Neuronal stem cell (in vitro differentiated cells): ENCODE data around the gene FAF1.

Source experiments
- DNase-seq: peaks from one replicate; pipeline ENCODE4 v3.0.0-alpha.2; 2013; ENCODE audit warnings: low spot score
- H2AFZ ChIP-seq: one replicate; pipeline ENCODE4 v1.6.1; 2013; ENCODE audit warnings: mild to moderate bottlenecking, low read length, inconsistent platforms
- H2AK5ac ChIP-seq: 2 replicates; pipeline ENCODE4 v1.6.1; 2013; ENCODE audit warnings: low read depth, mild to moderate bottlenecking, inconsistent platforms, low read length, moderate library complexity, mixed read lengths
- H2BK120ac ChIP-seq: 2 replicates; pipeline ENCODE4 v1.6.1; 2013; ENCODE audit warnings: low read depth, mild to moderate bottlenecking, inconsistent platforms, low read length, moderate library complexity, mixed read lengths
- H2BK12ac ChIP-seq: one replicate; pipeline ENCODE4 v1.6.1; 2013; ENCODE audit warnings: low read length, inconsistent platforms
- H2BK15ac ChIP-seq: 2 replicates; pipeline ENCODE4 v1.6.1; 2013; ENCODE audit warnings: mild to moderate bottlenecking, low read length, inconsistent platforms, mixed read lengths
- H2BK5ac ChIP-seq: one replicate; pipeline ENCODE4 v1.6.1; 2013; ENCODE audit warnings: inconsistent platforms, mild to moderate bottlenecking, low read length, moderate library complexity
- H3K14ac ChIP-seq: one replicate; pipeline ENCODE4 v1.6.1; 2013; ENCODE audit warnings: low read length, inconsistent platforms
- H3K18ac ChIP-seq: 2 replicates; pipeline ENCODE4 v1.6.1; 2013; ENCODE audit warnings: low read length, inconsistent platforms
- H3K23ac ChIP-seq: 2 replicates; pipeline ENCODE4 v1.6.1; 2013; ENCODE audit warnings: low read depth, mild to moderate bottlenecking, mixed read lengths, low read length, inconsistent platforms; ENCODE audit not compliant: poor library complexity
- H3K27ac ChIP-seq: replicated peaks from 3 replicates; pipeline ENCODE4 v1.5.1; 2013; ENCODE audit warnings: low read length, inconsistent platforms
- H3K27me3 ChIP-seq, 3 experiments: 2 replicates each; pipeline ENCODE4 v1.6.1; 2013; ENCODE audit warnings: low read length in 3 of 3, mild to moderate bottlenecking in 2 of 3, inconsistent platforms in 1 of 3, low read depth in 1 of 3, mixed read lengths in 1 of 3, moderate library complexity in 1 of 3; ENCODE audit not compliant: control insufficient read depth in 3 of 3, insufficient read depth in 3 of 3
- H3K36me3 ChIP-seq, 2 donors: replicated peaks in 1 of 2; 2 replicates each; pipeline ENCODE4 v1.6.1; 2013; ENCODE audit warnings: low read length in 2 of 2; ENCODE audit not compliant: control insufficient read depth in 2 of 2, insufficient read depth in 2 of 2
- H3K4ac ChIP-seq: 2 replicates; pipeline ENCODE4 v1.6.1; 2013; ENCODE audit warnings: inconsistent platforms, mild to moderate bottlenecking, low read length, moderate library complexity
- H3K4me1 ChIP-seq, 2 donors: 1 replicate in 1 of 2; 2 replicates in 1 of 2; pipeline ENCODE4 v1.6.1; 2013; ENCODE audit warnings: low read length in 2 of 2, low read depth in 1 of 2; ENCODE audit not compliant: control insufficient read depth in 2 of 2, insufficient read depth in 1 of 2
- H3K4me2 ChIP-seq: one replicate; pipeline ENCODE4 v1.6.1; 2013; ENCODE audit warnings: mild to moderate bottlenecking, low read length, inconsistent platforms; ENCODE audit not compliant: insufficient read depth, poor library complexity, severe bottlenecking
- H3K4me3 ChIP-seq, 2 donors: 2 replicates each; pipeline ENCODE4 v1.5.1; 2013; ENCODE audit warnings: low read length in 2 of 2, mild to moderate bottlenecking in 2 of 2, inconsistent platforms in 1 of 2, moderate library complexity in 1 of 2
- H3K79me1 ChIP-seq: one replicate; pipeline ENCODE4 v1.6.1; 2013; ENCODE audit warnings: low read depth, mild to moderate bottlenecking, inconsistent platforms, low read length, moderate library complexity
- H3K9ac ChIP-seq: one replicate; pipeline ENCODE4 v1.6.1; 2013; ENCODE audit warnings: mild to moderate bottlenecking, low read depth, low read length, inconsistent platforms; ENCODE audit not compliant: poor library complexity
- H3K9me3 ChIP-seq, 2 donors: replicated peaks in 1 of 2; 2 replicates each; pipeline versions ENCODE3 to v1.6.1; 2013; ENCODE audit warnings: low read length in 2 of 2, mild to moderate bottlenecking in 2 of 2, inconsistent platforms in 1 of 2, low read depth in 1 of 2, mixed read lengths in 1 of 2, moderate library complexity in 1 of 2; ENCODE audit not compliant: control insufficient read depth in 2 of 2, insufficient read depth in 1 of 2
- H4K8ac ChIP-seq: one replicate; pipeline ENCODE4 v1.6.1; 2013; ENCODE audit warnings: low read depth, mild to moderate bottlenecking, inconsistent platforms, low read length, moderate library complexity
- H4K91ac ChIP-seq: one replicate; pipeline ENCODE4 v1.6.1; 2013; ENCODE audit warnings: low read length, low read depth, mild to moderate bottlenecking, inconsistent platforms; ENCODE audit not compliant: poor library complexity
- WGBS, 2 donors: extraction: QIAGEN DNeasy Blood & Tissue Kit; methylation state at CpG; one replicate each; pipeline ENCODE4 v1.1.7; 2013; ENCODE audit warnings: missing lambda C conversion rate in 2 of 2, mixed read lengths in 1 of 2; ENCODE audit not compliant: insufficient read length in 2 of 2, insufficient replicate concordance in 1 of 2; ENCODE audit errors: extremely low coverage in 2 of 2; 5-methylcytosine and 5-hydroxymethylcytosine counted together

FAF1 gene

DNA sequence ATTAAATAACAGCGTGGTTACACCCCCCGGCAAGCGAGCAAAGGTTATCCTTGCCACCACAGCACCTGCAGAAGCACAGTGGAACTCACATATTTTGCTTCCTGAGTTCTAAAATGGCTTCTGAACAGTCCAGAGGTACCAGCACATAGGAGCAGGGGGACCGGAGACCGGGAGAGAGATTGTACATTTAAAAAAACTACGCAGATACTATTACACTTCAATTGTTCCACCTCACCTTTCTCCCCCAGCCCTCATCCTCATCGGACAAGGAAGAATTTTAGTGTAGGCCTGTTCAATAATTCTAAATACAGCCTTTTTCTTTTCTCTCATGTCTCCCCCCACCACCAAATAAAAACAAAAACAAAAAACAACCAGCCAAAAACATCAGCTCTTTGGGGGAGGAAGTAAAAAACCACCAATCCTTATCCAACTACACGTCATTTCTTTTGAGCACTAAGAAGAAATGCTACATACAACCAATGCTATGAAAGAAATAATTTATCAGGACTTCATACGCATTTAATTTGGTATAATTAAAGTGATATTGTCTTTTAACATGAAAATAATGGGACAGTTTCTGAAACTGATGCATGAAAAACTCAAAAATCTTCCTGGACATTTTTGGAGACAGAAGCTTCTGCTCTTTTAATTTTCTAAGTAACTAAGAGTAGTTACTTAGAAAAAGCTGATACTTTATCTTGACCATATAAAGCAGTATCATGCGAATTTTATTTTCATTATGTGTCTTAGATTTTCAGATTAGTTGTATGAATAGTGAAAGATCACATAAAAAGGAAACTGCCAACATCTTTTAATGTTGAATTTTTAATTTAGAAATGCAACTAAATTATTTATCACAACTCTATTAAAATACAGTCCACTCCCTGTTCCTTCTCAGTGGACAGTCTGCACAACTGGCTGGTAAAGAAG lies 19.1 kb upstream of the FAF1 start:
- Histone ChIP-seq H4K8ac (no peak overlapping the region), H2BK15ac (no peak overlapping the region), H3K4me3 (no peak overlapping the region), H3K14ac (no peak overlapping the region), H3K23ac (no peak overlapping the region), H3K27ac (no peak overlapping the region), H3K27me3 (peaks cover 11 to 98% (median 40%) of the 10 kb centered on the region in 3 experiments), H2BK12ac (no peak overlapping the region), H2BK120ac (no peak overlapping the region), H2AFZ (peak overlapping the region; percentile 98), H3K4me2 (no peak overlapping the region), H2BK5ac (no peak overlapping the region), H2AK5ac (no peak overlapping the region), H3K18ac (no peak overlapping the region), H3K9ac (no peak overlapping the region), H4K91ac (no peak overlapping the region), H3K4ac (no peak overlapping the region), H3K79me1 (peaks cover 2% of the 10 kb centered on the region), H3K36me3 (no peaks in the 10 kb centered on the region), H3K9me3 (no peaks in the 10 kb centered on the region), H3K4me1 (peaks cover 0 to 9% of the 10 kb centered on the region in 2 donors)
- WGBS, 2 donors = no CpG with 5 or more reads among the region's 10 CpGs
- DNase-seq = no peak

DNA sequence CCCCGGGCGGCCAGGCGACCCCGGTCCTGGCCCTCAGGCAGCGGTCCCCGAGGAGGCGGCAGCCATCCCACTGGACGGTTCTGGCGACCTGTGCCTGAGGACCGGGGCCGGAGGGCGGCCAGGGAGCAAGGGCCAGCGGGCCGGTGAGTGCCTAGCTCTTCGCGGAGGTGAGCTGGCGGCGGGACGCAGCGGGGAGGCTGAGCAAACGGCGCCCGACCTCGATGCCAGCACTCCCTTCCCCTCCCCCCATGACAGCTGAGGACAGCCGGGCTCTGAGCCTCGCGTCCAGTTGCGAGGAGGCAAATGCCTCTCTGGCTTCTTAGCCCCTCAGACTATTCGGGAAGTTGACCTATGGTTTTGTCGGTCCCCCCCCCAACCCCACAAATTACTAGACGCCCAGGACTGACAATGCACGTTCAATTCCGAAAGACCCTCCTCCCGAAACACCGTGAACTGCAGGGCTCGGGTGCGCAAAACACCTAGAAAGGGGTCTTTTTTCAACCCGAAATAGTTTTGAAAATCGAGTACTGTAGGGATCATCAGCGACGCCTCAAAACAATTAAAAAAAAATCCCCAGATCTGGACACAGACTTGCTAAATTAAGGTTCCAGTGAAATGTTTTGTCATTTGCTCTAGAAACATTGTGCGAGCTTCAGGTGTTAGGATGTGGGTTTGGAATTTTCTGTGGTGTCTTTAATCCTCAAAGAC lies 18.2 kb upstream of the FAF1 start:
- Histone ChIP-seq H3K4me1 (peaks cover 0 to 9% of the 10 kb centered on the region in 2 donors), H4K91ac (no peak overlapping the region), H3K27ac (no peak overlapping the region), H3K4me3 (peak overlapping the region; percentile 44 to 80), H3K79me1 (peaks cover 2% of the 10 kb centered on the region), H2BK12ac (peak overlapping the region; percentile 3), H2AFZ (peak overlapping the region; percentile 98), H3K14ac (peak overlapping the region; percentile 71), H2BK5ac (no peak overlapping the region), H2BK120ac (no peak overlapping the region), H4K8ac (no peak overlapping the region), H3K4me2 (peak overlapping the region; percentile 77), H3K23ac (peak overlapping the region; percentile 20), H3K4ac (no peak overlapping the region), H3K36me3 (no peaks in the 10 kb centered on the region), H3K9me3 (no peaks in the 10 kb centered on the region), H2AK5ac (no peak overlapping the region), H3K27me3 (peaks cover 13 to 98% (median 47%) of the 10 kb centered on the region in 3 experiments), H3K18ac (peak overlapping the region; percentile 85), H2BK15ac (no peak overlapping the region), H3K9ac (no peak overlapping the region)
- no CpG with 5 or more reads among the region's 42 CpGs for whole genome bisulfite sequencing, 2 donors
- DNase-seq = no peak

DNA sequence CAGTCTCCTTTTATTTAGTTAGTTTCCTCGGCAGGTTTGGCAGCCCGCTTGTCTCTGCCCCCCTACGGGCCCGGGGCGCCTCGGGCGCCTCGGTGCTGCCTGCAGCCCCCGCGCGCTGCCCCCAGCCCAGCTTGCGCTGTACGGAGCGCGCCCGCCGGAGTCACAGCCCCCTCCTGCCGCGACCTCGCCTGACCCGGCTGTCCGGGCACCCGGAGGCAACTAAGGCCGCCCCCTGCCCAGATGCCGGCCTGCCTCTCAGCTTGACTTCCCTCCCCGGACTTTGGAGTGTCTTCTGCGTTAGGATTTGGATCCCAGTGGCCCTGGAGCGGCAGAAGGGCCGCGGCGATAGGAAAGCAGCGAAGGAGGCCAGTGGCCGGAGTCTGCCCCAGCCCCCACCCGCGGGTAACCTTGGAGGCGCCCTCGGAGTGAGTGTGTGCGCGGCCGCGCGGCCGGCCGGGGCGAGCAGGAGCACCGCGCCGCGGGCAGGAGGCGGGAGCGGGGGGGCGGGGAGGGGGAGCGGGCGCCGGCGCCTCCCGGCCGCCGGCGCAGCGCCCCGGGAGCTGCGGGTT lies 17.6 kb upstream of the FAF1 start:
- Histone ChIP-seq H2BK15ac (no peak overlapping the region), H3K18ac (peak overlapping the region; percentile 59), H3K9me3 (no peaks in the 10 kb centered on the region), H4K91ac (no peak overlapping the region), H3K27ac (no peak overlapping the region), H3K4me3 (peak overlapping the region; percentile 52 to 80), H2BK120ac (no peak overlapping the region), H3K36me3 (no peaks in the 10 kb centered on the region), H3K27me3 (peaks cover 13 to 98% (median 47%) of the 10 kb centered on the region in 3 experiments), H3K14ac (peak overlapping the region; percentile 38), H3K4me2 (peak overlapping the region; percentile 77), H2AK5ac (no peak overlapping the region), H3K9ac (peak overlapping the region; percentile 60), H3K4me1 (peaks cover 0 to 9% of the 10 kb centered on the region in 2 donors), H2BK5ac (no peak overlapping the region), H3K23ac (peak overlapping the region; percentile 65), H3K79me1 (peaks cover 2% of the 10 kb centered on the region), H2BK12ac (no peak overlapping the region), H2AFZ (peak overlapping the region; percentile 98), H4K8ac (no peak overlapping the region), H3K4ac (no peak overlapping the region)
- WGBS, 2 donors = no CpG with 5 or more reads among the region's 63 CpGs
- no peak for DNase-seq
